K562 (cell line): ENCODE data around the gene TMEM222. TPM values are rescaled to one million over a fixed set of nuclear protein-coding genes. Genes with fewer than 3 reads are reported as not detected.
A peak's percentile ranks its signal among the peaks of the same experiment; 100 is the strongest.

ENCODE experiments used
- BHLHE40 ChIP-seq: IDR thresholded peaks from 2 replicates; pipeline ENCODE4 v1.6.1; 2011; ENCODE audit warnings: low read length, improper control_type of control experiment
- BRCA1 ChIP-seq, 2 experiments: fragments of 450-650 bp in 1 of 2; sonication (generic) in 1 of 2; formaldehyde crosslinking in 1 of 2; IDR thresholded peaks; 2 replicates each; pipeline versions ENCODE4 v1.5.0 to v1.6.1; 2017 to 2020; ENCODE audit warnings: mild to moderate bottlenecking in 1 of 2, missing genetic modification reagents in 1 of 2
- CEBPB ChIP-seq: fragments of 450-650 bp; IDR thresholded peaks from 2 replicates; pipeline ENCODE4 v1.6.1; 2016; ENCODE audit warnings: missing genetic modification characterization, missing compliant biosample characterization
- MAFK ChIP-seq: IDR thresholded peaks from 2 replicates; pipeline ENCODE4 v1.6.1; 2011; ENCODE audit warnings: low read length, improper control_type of control experiment
- NCOR1 ChIP-seq: fragments of 450-650 bp; IDR thresholded peaks from 2 replicates; pipeline ENCODE4 v1.6.1; 2016; ENCODE audit warnings: mild to moderate bottlenecking, moderate library complexity
- PTRF ChIP-seq: fragments of 450-650 bp; IDR thresholded peaks from 2 replicates; pipeline ENCODE4 v1.6.1; 2016; ENCODE audit warnings: mild to moderate bottlenecking, missing genetic modification characterization, missing compliant biosample characterization
- XRCC4 ChIP-seq: IDR thresholded peaks from one replicate; pipeline ENCODE4 v1.6.1; 2011; ENCODE audit not compliant: insufficient read depth, insufficient read length; ENCODE audit errors: extremely low read depth
- ZFP91 ChIP-seq: sonication (generic); formaldehyde crosslinking; IDR thresholded peaks from 2 replicates; pipeline ENCODE4 v1.8.0; 2022; ENCODE audit warnings: mild to moderate bottlenecking, missing genetic modification reagents
- ZNF12 ChIP-seq: sonication (generic); formaldehyde crosslinking; IDR thresholded peaks from 2 replicates; pipeline ENCODE4 v1.4.0; 2020; ENCODE audit warnings: mild to moderate bottlenecking, missing genetic modification reagents
- ZNF184 ChIP-seq: sonication (generic); formaldehyde crosslinking; IDR thresholded peaks from 2 replicates; pipeline ENCODE4 v1.5.0; 2020; ENCODE audit warnings: missing genetic modification reagents
- ZNF395 ChIP-seq: fragments of 200-800 bp; sonication (Bioruptor generic); IDR thresholded peaks from 2 replicates; pipeline ENCODE4 v1.6.1; 2017; ENCODE audit warnings: missing genetic modification characterization, missing compliant biosample characterization
- ZNF583 ChIP-seq: fragments of 250-450 bp; sonication (Bioruptor Pico); IDR thresholded peaks from 2 replicates; pipeline ENCODE4 v1.4.0; 2020
- polyA plus RNA-seq, 8 experiments: library from polyadenylated mRNA; depleted of rRNA in 4 of 8; stranded (reverse) in 5 of 8; unstranded in 3 of 8; fragments of >200 nt; fragmentation: Nextera tagmentation in 2 of 8; fragmentation: Illumina TruSeq in 1 of 8; extraction: Ambion mirVana in 2 of 8; extraction: Trizol in 1 of 8; gene quantifications; 2 replicates each; pipeline versions ENCODE4 v1.2.1 to v1.2.3, GENCODE V29; 2011 to 2014; ENCODE audit warnings: inconsistent platforms in 1 of 8, missing spikeins in 1 of 8
- total RNA-seq, 7 experiments: library from RNA; depleted of rRNA in 6 of 7; stranded (reverse); fragments of >200 nt in 6 of 7; fragmentation: Illumina TruSeq in 2 of 7; extraction: Trizol in 2 of 7; gene quantifications; 2 replicates each; pipeline versions ENCODE4 v1.2.1 to v1.2.3, GENCODE V29; 2011 to 2021; ENCODE audit warnings: low replicate concordance in 1 of 7
- TF ChIP-seq, protein P1 (sequence below), 2 experiments: fragments of 450-650 bp; IDR thresholded peaks; 2 replicates each; pipeline ENCODE4 v1.6.1; 2016; ENCODE audit warnings: mild to moderate bottlenecking in 2 of 2, borderline replicate concordance in 1 of 2, low read depth in 1 of 2, moderate library complexity in 1 of 2

TMEM222 gene
- total and polyA plus RNA-seq, 9 of the 15 experiments (the other 6 are each of a cell fraction or from before 2014, with no cell fraction given) = 6.9 to 48.0 (median 32.8) TPM

GRCh38 chr1:27366411-27367159 is 44.6 kb downstream of the TMEM222 start, which contains the start of gene MAP3K6 (continued):
- no peak for TF ChIP-seq ZNF395 (CRISPR knock-in tag)
- TF ChIP-seq ZFP91 (CRISPR knock-in tag) = no peak
- TF ChIP-seq XRCC4 = no peak
- no peak for TF ChIP-seq BHLHE40
- TF ChIP-seq ZNF583 = 0 out of 2 replicates have a peak, but pooled peaks have one; percentile 10
- TF ChIP-seq, protein P1, sequence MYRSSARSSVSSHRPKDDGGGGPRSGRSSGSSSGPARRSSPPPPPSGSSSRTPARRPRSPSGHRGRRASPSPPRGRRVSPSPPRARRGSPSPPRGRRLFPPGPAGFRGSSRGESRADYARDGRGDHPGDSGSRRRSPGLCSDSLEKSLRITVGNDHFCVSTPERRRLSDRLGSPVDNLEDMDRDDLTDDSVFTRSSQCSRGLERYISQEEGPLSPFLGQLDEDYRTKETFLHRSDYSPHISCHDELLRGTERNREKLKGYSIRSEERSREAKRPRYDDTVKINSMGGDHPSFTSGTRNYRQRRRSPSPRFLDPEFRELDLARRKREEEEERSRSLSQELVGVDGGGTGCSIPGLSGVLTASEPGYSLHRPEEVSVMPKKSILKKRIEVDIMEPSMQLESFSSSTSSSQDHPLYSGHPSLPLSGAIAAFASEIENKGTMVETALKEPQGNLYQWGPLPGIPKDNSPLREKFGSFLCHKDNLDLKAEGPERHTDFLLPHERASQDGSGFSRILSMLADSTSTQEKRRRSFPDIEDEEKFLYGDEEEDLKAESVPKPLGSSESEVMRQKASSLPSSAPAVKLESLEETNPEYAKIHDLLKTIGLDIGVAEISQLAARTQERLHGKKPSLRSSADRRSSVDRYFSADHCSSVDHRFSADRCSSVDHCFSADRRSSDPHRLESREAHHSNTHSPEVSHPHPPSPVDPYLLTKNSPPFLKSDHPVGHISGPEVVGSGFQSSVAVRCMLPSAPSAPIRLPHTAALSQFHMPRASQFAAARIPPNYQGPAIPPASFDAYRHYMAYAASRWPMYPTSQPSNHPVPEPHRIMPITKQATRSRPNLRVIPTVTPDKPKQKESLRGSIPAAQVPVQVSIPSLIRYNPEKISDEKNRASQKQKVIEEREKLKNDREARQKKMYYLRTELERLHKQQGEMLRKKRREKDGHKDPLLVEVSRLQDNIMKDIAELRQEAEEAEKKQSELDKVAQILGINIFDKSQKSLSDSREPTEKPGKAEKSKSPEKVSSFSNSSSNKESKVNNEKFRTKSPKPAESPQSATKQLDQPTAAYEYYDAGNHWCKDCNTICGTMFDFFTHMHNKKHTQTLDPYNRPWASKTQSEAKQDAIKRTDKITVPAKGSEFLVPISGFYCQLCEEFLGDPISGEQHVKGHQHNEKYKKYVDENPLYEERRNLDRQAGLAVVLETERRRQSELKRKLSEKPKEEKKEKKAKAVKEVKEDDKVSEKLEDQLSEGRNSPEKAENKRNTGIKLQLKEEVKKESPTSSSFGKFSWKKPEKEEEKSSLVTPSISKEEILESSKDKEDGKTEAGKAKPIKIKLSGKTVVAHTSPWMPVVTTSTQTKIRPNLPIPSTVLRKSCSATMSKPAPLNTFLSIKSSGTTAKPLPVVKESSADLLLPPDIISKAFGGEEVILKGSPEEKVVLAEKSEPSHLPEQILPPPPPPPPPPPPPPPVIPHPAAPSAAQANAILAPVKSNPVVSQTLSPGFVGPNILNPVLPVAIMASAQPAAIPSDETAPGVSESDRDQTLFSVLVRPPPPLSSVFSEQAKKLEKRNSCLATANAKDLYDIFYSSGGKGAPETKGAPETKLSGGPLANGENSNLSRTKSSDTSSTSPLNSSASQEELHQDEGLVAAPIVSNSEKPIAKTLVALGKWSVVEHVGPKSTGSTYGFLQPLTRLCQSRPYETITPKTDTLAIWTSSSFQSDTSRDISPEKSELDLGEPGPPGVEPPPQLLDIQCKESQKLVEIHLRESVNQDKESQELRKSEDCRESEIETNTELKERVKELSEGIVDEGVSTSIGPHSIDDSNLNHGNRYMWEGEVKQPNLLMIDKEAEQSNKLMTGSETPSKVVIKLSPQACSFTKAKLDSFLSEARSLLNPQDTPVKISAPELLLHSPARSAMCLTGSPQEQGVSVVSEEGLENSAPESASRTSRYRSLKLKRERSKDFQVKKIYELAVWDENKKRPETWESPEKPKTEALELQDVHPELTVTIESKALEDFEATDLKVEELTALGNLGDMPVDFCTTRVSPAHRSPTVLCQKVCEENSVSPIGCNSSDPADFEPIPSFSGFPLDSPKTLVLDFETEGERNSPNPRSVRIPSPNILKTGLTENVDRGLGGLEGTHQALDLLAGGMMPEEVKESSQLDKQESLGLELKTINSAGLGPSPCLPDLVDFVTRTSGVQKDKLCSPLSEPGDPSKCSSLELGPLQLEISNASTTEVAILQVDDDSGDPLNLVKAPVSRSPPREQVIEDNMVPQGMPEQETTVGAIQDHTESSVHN (IDR thresholded peaks at IDR 0.05; ENCODE audit: borderline replicate concordance in 1 of 2, low read depth in 1 of 2) = no peak
- no peak for TF ChIP-seq PTRF
- 0 out of 2 replicates have a peak, but pooled peaks have one; percentile 9 for TF ChIP-seq ZNF12
- TF ChIP-seq BRCA1 (IDR thresholded peaks at IDR 0.05) = no peak
- no peak for TF ChIP-seq BRCA1 (CRISPR knock-in tag; IDR thresholded peaks at IDR 0.05)
- no peak for TF ChIP-seq ZNF184
- TF ChIP-seq MAFK = no peak
- no peak for TF ChIP-seq CEBPB (tag)
- TF ChIP-seq NCOR1 = no peak
